ENCODE results near the gene NUDT14.

GRCh38 chr14:105226198-105226597, 45.1 kb upstream of the NUDT14 start:
- TF ChIP-seq CTCF (IDR thresholded peaks at IDR 0.05; ENCODE audit: poor library complexity, severe bottlenecking), result no peak
- no peak for TF ChIP-seq POLR2AphosphoS5 (IDR thresholded peaks at IDR 0.05)
- TF ChIP-seq TAF1 (IDR thresholded peaks at IDR 0.05; ENCODE audit: low read depth), result no peak

Data from neural cell (in vitro differentiated cells).